H9 (cell line): ENCODE data around the gene WASF3. TPM values are rescaled to one million over a fixed set of nuclear protein-coding genes. Genes with fewer than 3 reads are reported as not detected.

ENCODE experiments used
- DNase-seq: peaks from one replicate; pipeline ENCODE4 v3.0.0-alpha.2; 2017
- H2AFZ ChIP-seq: one replicate; pipeline ENCODE4 v1.6.1; 2013; ENCODE audit warnings: mild to moderate bottlenecking, low read length, control low read depth, moderate library complexity
- H2AK5ac ChIP-seq: 2 replicates; pipeline ENCODE4 v1.6.1; 2013; ENCODE audit warnings: low read length, control low read depth, mixed read lengths; ENCODE audit not compliant: insufficient read length
- H2BK120ac ChIP-seq: one replicate; pipeline ENCODE4 v1.6.1; 2013; ENCODE audit warnings: low read depth, mild to moderate bottlenecking, low read length, control low read depth, inconsistent platforms; ENCODE audit not compliant: poor library complexity, severe bottlenecking
- H2BK12ac ChIP-seq: 2 replicates; pipeline ENCODE4 v1.6.1; 2013; ENCODE audit warnings: low read length, control low read depth, mixed read lengths, low read depth; ENCODE audit not compliant: insufficient read length
- H2BK15ac ChIP-seq: 2 replicates; pipeline ENCODE4 v1.6.1; 2013; ENCODE audit warnings: low read depth, low read length, control low read depth
- H2BK20ac ChIP-seq: one replicate; pipeline ENCODE4 v1.6.1; 2013; ENCODE audit warnings: low read depth, mild to moderate bottlenecking, low read length, control low read depth, inconsistent platforms; ENCODE audit not compliant: poor library complexity, severe bottlenecking
- H2BK5ac ChIP-seq: 2 replicates; pipeline ENCODE4 v1.6.1; 2013; ENCODE audit warnings: low read length, control low read depth, mixed read lengths; ENCODE audit not compliant: insufficient read length
- H3K14ac ChIP-seq: 2 replicates; pipeline ENCODE4 v1.6.1; 2013; ENCODE audit warnings: low read length, control low read depth; ENCODE audit not compliant: insufficient read depth
- H3K18ac ChIP-seq: 2 replicates; pipeline ENCODE4 v1.6.1; 2013; ENCODE audit warnings: low read depth, mild to moderate bottlenecking, mixed read lengths, low read length, control low read depth; ENCODE audit not compliant: insufficient read length
- H3K23ac ChIP-seq: 2 replicates; pipeline ENCODE4 v1.6.1; 2013; ENCODE audit warnings: low read length, control low read depth, mixed read lengths, low read depth; ENCODE audit not compliant: insufficient read length
- H3K23me2 ChIP-seq: 2 replicates; pipeline ENCODE4 v1.6.1; 2013; ENCODE audit warnings: low read depth, mild to moderate bottlenecking, mixed read lengths, low read length, control low read depth; ENCODE audit not compliant: insufficient read length, poor library complexity, severe bottlenecking
- H3K27ac ChIP-seq: 2 replicates; pipeline ENCODE4 v1.5.1; 2013; ENCODE audit warnings: low read length, control low read depth, mixed read lengths, low read depth; ENCODE audit not compliant: insufficient read length
- H3K27me3 ChIP-seq: 2 replicates; pipeline ENCODE4 v1.6.1; 2013; ENCODE audit warnings: low read length, control low read depth, inconsistent platforms; ENCODE audit not compliant: insufficient read depth
- H3K4ac ChIP-seq: 2 replicates; pipeline ENCODE4 v1.6.1; 2013; ENCODE audit warnings: low read depth, mild to moderate bottlenecking, control low read depth, inconsistent platforms, low read length, moderate library complexity
- H3K4me1 ChIP-seq: 2 replicates; pipeline ENCODE4 v1.6.1; 2013; ENCODE audit warnings: low read length, control low read depth, inconsistent platforms; ENCODE audit not compliant: insufficient read depth
- H3K4me2 ChIP-seq: 2 replicates; pipeline ENCODE4 v1.6.1; 2013; ENCODE audit warnings: low read length, control low read depth, mixed read lengths; ENCODE audit not compliant: insufficient read length, insufficient read depth
- H3K56ac ChIP-seq: 2 replicates; pipeline ENCODE4 v1.6.1; 2013; ENCODE audit warnings: low read depth, mild to moderate bottlenecking, mixed read lengths, low read length, control low read depth; ENCODE audit not compliant: insufficient read length
- H3K79me1 ChIP-seq: 2 replicates; pipeline ENCODE4 v1.6.1; 2013; ENCODE audit warnings: low read depth, mild to moderate bottlenecking, moderate library complexity, low read length, control low read depth, inconsistent platforms; ENCODE audit not compliant: insufficient read depth, poor library complexity, severe bottlenecking
- H3K79me2 ChIP-seq: 2 replicates; pipeline ENCODE4 v1.6.1; 2013; ENCODE audit warnings: low read length, control low read depth, inconsistent platforms; ENCODE audit not compliant: insufficient read depth
- H3K9ac ChIP-seq: 2 replicates; pipeline ENCODE4 v1.6.1; 2013; ENCODE audit warnings: low read length, control low read depth, mixed read lengths; ENCODE audit not compliant: insufficient read length; ENCODE audit errors: extremely low read depth
- H3K9me3 ChIP-seq: one replicate; pipeline ENCODE4 v1.6.1; 2013; ENCODE audit warnings: low read depth, low read length, inconsistent platforms; ENCODE audit not compliant: control insufficient read depth
- H3T11ph ChIP-seq: one replicate; pipeline ENCODE4 v1.6.1; 2013; ENCODE audit warnings: mild to moderate bottlenecking, low read length, control low read depth, inconsistent platforms
- H4K20me1 ChIP-seq: one replicate; pipeline ENCODE4 v1.6.1; 2013; ENCODE audit not compliant: control insufficient read depth, insufficient read length, insufficient read depth
- H4K5ac ChIP-seq: 2 replicates; pipeline ENCODE4 v1.6.1; 2013; ENCODE audit warnings: low read depth, mild to moderate bottlenecking, mixed read lengths, low read length, control low read depth; ENCODE audit not compliant: insufficient read length
- H4K8ac ChIP-seq: replicated peaks from 2 replicates; pipeline ENCODE4 v1.6.1; 2013; ENCODE audit warnings: low read length, control low read depth, mixed read lengths, low read depth; ENCODE audit not compliant: insufficient read length
- H4K91ac ChIP-seq: 2 replicates; pipeline ENCODE4 v1.6.1; 2013; ENCODE audit warnings: low read depth, mild to moderate bottlenecking, moderate library complexity, mixed read lengths, low read length, control low read depth; ENCODE audit not compliant: insufficient read length
- H3K27ac Mint-ChIP-seq, 3 experiments: 2 replicates in 2 of 3; 3 replicates in 1 of 3; pipeline ENCODE4 v1.8.0; 2020 to 2021; ENCODE audit warnings: mixed read lengths in 3 of 3, mild to moderate bottlenecking in 1 of 3, moderate library complexity in 1 of 3
- H3K27me3 Mint-ChIP-seq: 2 replicates; pipeline ENCODE4 v1.8.0; 2021; ENCODE audit warnings: low read depth, mild to moderate bottlenecking, moderate library complexity, mixed read lengths
- H3K36me3 Mint-ChIP-seq, 3 experiments: 2 replicates in 2 of 3; 3 replicates in 1 of 3; pipeline ENCODE4 v1.8.0; 2020 to 2021; ENCODE audit warnings: low read depth in 3 of 3, mixed read lengths in 3 of 3; ENCODE audit not compliant: insufficient read depth in 1 of 3
- H3K4me1 Mint-ChIP-seq, 2 experiments: 2 replicates each; pipeline ENCODE4 v1.8.0; 2020; ENCODE audit warnings: mixed read lengths in 2 of 2
- H3K4me3 Mint-ChIP-seq, 2 experiments: 2 replicates in 1 of 2; 3 replicates in 1 of 2; pipeline ENCODE4 v1.8.0; 2020 to 2021; ENCODE audit warnings: mild to moderate bottlenecking in 2 of 2, mixed read lengths in 2 of 2, moderate library complexity in 1 of 2
- H3K9me3 Mint-ChIP-seq, 2 experiments: 2 replicates in 1 of 2; 3 replicates in 1 of 2; pipeline ENCODE4 v1.8.0; 2020; ENCODE audit warnings: mild to moderate bottlenecking in 2 of 2, mixed read lengths in 2 of 2, moderate library complexity in 1 of 2
- CTCF ChIP-seq: fragments of 200-600 bp; sonication (generic); conservative IDR thresholded peaks from 3 replicates; pipeline ENCODE4 v1.8.0; 2021; ENCODE audit warnings: antibody characterized with exemption, mild to moderate bottlenecking
- WGBS: extraction: QIAGEN DNeasy Blood & Tissue Kit; methylation state at CpG from one replicate; pipeline ENCODE4 v1.1.7; 2013; ENCODE audit warnings: missing lambda C conversion rate, low lambda C conversion rate, mixed read lengths; ENCODE audit not compliant: insufficient read length; ENCODE audit errors: extremely low coverage; 5-methylcytosine and 5-hydroxymethylcytosine counted together
- total RNA-seq: library from RNA; stranded (reverse); gene quantifications from 2 replicates; pipeline ENCODE4 v1.2.1, GENCODE V29; 2021

Gene WASF3
- total RNA-seq, 1 experiment from 2014 or later, result 22.2 TPM

- Histone ChIP-seq H2AK5ac (no peak overlapping the region), H3K9ac (no peak overlapping the region), H3K9me3 (no peaks in the 10 kb centered on the region), H3K4me1 (no peaks in the 10 kb centered on the region; the same call in 1 of the 2 replicates), H2BK15ac (no peak overlapping the region), H2BK120ac (no peak overlapping the region), H3K14ac (no peak overlapping the region), H3T11ph (no peak overlapping the region), H4K8ac (no peak overlapping the region), H2BK12ac (no peak overlapping the region), H3K23me2 (no peaks in the 10 kb centered on the region), H4K91ac (no peak overlapping the region), H3K4me2 (no peak overlapping the region), H4K5ac (no peak overlapping the region), H3K4ac (no peak overlapping the region), H2BK5ac (no peak overlapping the region), H3K79me2 (peaks cover 3% of the 10 kb centered on the region; the same call in 1 of the 2 replicates), H2BK20ac (no peak overlapping the region), H3K18ac (no peak overlapping the region), H3K79me1 (peaks cover 2% of the 10 kb centered on the region), H3K27me3 (no peaks in the 10 kb centered on the region), H2AFZ (no peak overlapping the region), H3K56ac (no peak overlapping the region), H3K23ac (no peak overlapping the region), H4K20me1 (no peaks in the 10 kb centered on the region), H3K27ac (no peak overlapping the region)
- H3K4me3 Mint-ChIP-seq, result no peak overlapping the region
- DNase-seq, result no peak
- TF ChIP-seq CTCF, result no peak
- peaks cover 25 to 29% of the 10 kb centered on the region in 2 experiments for H3K4me1 Mint-ChIP-seq
- H3K9me3 Mint-ChIP-seq, result no peaks in the 10 kb centered on the region
- H3K36me3 Mint-ChIP-seq, result no peaks in the 10 kb centered on the region
- no peaks in the 10 kb centered on the region for H3K27me3 Mint-ChIP-seq
- no peak overlapping the region for H3K27ac Mint-ChIP-seq
- WGBS, result no CpG with 5 or more reads among the region's 1 CpG
Measured at GRCh38 chr13:26589754-26590153, 32.3 kb downstream of the WASF3 start.
